Effector memory CD8-positive, alpha-beta T cell (primary cell): Measurements from ENCODE around the gene LYZL1.
"Not testable (repeated sequence)": the region's sequence is repeated elsewhere in the genome, so short reads cannot be mapped to it uniquely, and the experiment has no call there.

Experiments used
- ATAC-seq: fragments of 150-1000 bp; cut with Tn5 transposase; replicated peaks from 2 replicates; pipeline ENCODE4 v1.10.0; 2021; ENCODE audit warnings: mild to moderate bottlenecking, moderate library complexity
- DNase-seq, 3 experiments: peaks; one replicate each; pipeline ENCODE4 v3.0.0; 2021
- H3K27ac Mint-ChIP-seq, 2 donors: one replicate each; pipeline ENCODE4 v1.8.0; 2022; ENCODE audit warnings: mild to moderate bottlenecking in 2 of 2, mixed read lengths in 2 of 2, moderate library complexity in 2 of 2
- H3K27me3 Mint-ChIP-seq, 2 donors: one replicate each; pipeline ENCODE4 v1.8.0; 2022; ENCODE audit warnings: mixed read lengths in 2 of 2
- H3K36me3 Mint-ChIP-seq: one replicate; pipeline ENCODE4 v1.8.0; 2022; ENCODE audit warnings: mild to moderate bottlenecking, moderate library complexity, mixed read lengths; ENCODE audit not compliant: insufficient read depth
- H3K4me1 Mint-ChIP-seq, 2 donors: one replicate each; pipeline ENCODE4 v1.8.0; 2022; ENCODE audit warnings: low read depth in 2 of 2, mixed read lengths in 2 of 2
- H3K4me3 Mint-ChIP-seq, 2 donors: one replicate each; pipeline ENCODE4 v1.8.0; 2022; ENCODE audit warnings: mild to moderate bottlenecking in 2 of 2, mixed read lengths in 2 of 2, moderate library complexity in 2 of 2
- H3K9me3 Mint-ChIP-seq, 2 donors: one replicate each; pipeline ENCODE4 v1.8.0; 2022; ENCODE audit warnings: mixed read lengths in 2 of 2
- total RNA-seq, 9 experiments: gene quantifications; one replicate each; lab custom pipeline; 2026; lab: John Stamatoyannopoulos, UW

The LYZL1 gene
- total RNA-seq, result 0 reads per million in 9 experiments

DNA sequence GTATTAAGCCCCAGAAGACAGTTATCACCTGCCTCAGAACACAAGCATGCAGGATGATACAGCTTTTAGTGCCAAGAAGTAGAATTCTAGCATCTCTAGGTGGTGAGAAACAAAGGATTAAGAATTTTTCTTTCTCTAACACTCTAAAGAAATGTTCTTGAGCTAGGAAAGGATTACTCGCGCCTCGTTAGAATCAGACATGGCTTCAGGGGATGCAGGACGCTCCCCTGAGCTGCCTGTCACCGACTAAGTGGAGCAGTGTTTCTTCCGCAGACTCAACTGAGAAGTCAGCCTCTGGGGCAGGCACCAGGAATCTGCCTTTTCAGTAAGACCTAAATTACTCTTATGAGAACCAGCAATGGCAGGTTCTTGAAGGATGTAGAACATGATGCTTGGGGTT lies at the start of gene LYZL1:
Gene LYZL1, plus strand, starts transcription at position 165 of the 400 bp plus-strand sequence. CDS start 2,798 bp downstream, outside the sequence.
- H3K27me3 Mint-ChIP-seq, result peaks cover 44 to 61% of the 10 kb centered on the region in 2 donors
- DNase-seq, H3K27ac Mint-ChIP-seq, H3K4me3 Mint-ChIP-seq, H3K9me3 Mint-ChIP-seq, H3K4me1 Mint-ChIP-seq, H3K36me3 Mint-ChIP-seq, ATAC-seq: not testable (repeated sequence)

GRCh38 chr10:29239569-29240472 lies 49.0 kb upstream of the LYZL1 start:
- no peak for ATAC-seq
- H3K4me3 Mint-ChIP-seq, result no peak overlapping the region
- no peak overlapping the region for H3K27ac Mint-ChIP-seq
- H3K9me3 Mint-ChIP-seq, result peaks cover 0 to 3% of the 10 kb centered on the region in 2 donors
- no peaks in the 10 kb centered on the region for H3K36me3 Mint-ChIP-seq
- H3K4me1 Mint-ChIP-seq, result no peaks in the 10 kb centered on the region
- DNase-seq, result no peak
- H3K27me3 Mint-ChIP-seq, result peaks cover 7 to 26% of the 10 kb centered on the region in 2 donors

DNA sequence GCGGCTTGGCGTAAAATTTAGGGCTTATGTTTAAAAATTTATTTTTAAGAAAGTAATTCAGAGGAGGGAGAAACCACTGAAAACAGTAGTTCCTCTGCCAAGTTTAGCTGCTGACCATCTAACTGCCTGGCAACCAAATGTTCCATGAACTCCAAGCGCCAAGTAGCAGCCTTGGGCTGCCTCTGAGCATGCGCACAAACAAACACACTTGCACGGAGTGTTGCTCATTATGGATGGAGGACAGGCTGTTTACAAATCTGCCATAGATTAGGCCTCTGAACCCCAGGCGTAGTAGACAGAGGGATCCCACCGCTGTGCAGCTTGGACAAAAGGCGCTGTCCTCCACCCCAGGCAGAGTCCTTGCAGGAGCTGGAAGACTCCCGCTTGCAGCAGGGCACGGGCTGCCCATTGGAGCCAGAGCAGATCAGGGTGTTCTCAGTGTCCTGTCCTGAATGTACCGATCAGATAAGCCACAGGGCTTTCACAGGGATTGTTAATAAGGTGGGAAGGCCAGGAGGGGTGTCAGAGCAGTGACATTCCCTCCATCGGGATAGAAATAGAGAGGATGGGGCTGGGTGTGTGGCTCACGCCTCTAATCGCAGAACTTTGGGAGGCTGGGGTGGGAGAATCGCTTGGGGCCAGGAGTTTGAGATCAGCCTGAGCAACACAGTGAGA lies 47.7 kb upstream of the LYZL1 start:
- DNase-seq (no peak), ATAC-seq (no peak)
- H3K27me3 Mint-ChIP-seq, result peaks cover 10 to 32% of the 10 kb centered on the region in 2 donors
- H3K36me3 Mint-ChIP-seq, result no peaks in the 10 kb centered on the region
- H3K27ac Mint-ChIP-seq, result no peak overlapping the region
- no peaks in the 10 kb centered on the region for H3K4me1 Mint-ChIP-seq
- H3K9me3 Mint-ChIP-seq, result peaks cover 0 to 6% of the 10 kb centered on the region in 2 donors
- H3K4me3 Mint-ChIP-seq, result no peak overlapping the region

GRCh38 chr10:29241925-29242324 lies 46.9 kb upstream of the LYZL1 start:
- H3K27me3 Mint-ChIP-seq, result peaks cover 10 to 32% of the 10 kb centered on the region in 2 donors
- H3K9me3 Mint-ChIP-seq, result peaks cover 0 to 6% of the 10 kb centered on the region in 2 donors
- no peak overlapping the region for H3K4me3 Mint-ChIP-seq
- no peaks in the 10 kb centered on the region for H3K4me1 Mint-ChIP-seq
- H3K36me3 Mint-ChIP-seq, result no peaks in the 10 kb centered on the region
- H3K27ac Mint-ChIP-seq, result no peak overlapping the region
- no peak for ATAC-seq
- no peak for DNase-seq

- no peaks in the 10 kb centered on the region for H3K36me3 Mint-ChIP-seq
- H3K4me3 Mint-ChIP-seq, result no peak overlapping the region
- H3K9me3 Mint-ChIP-seq, result peaks cover 0 to 6% of the 10 kb centered on the region in 2 donors
- H3K27ac Mint-ChIP-seq, result no peak overlapping the region
- DNase-seq (no peak), ATAC-seq (no peak)
- peaks cover 10 to 32% of the 10 kb centered on the region in 2 donors for H3K27me3 Mint-ChIP-seq
- H3K4me1 Mint-ChIP-seq, result no peaks in the 10 kb centered on the region
These were observed 45.8 kb upstream of the LYZL1 start for GRCh38 chr10:29243066-29243465.

- DNase-seq (no peak), ATAC-seq (no peak)
- H3K36me3 Mint-ChIP-seq, result no peaks in the 10 kb centered on the region
- H3K9me3 Mint-ChIP-seq, result peaks cover 0 to 6% of the 10 kb centered on the region in 2 donors
- no peaks in the 10 kb centered on the region for H3K4me1 Mint-ChIP-seq
- H3K4me3 Mint-ChIP-seq, result no peak overlapping the region
- peaks cover 10 to 32% of the 10 kb centered on the region in 2 donors for H3K27me3 Mint-ChIP-seq
- H3K27ac Mint-ChIP-seq, result no peak overlapping the region
These were observed 45.1 kb upstream of the LYZL1 start for GRCh38 chr10:29243750-29244149.

DNA sequence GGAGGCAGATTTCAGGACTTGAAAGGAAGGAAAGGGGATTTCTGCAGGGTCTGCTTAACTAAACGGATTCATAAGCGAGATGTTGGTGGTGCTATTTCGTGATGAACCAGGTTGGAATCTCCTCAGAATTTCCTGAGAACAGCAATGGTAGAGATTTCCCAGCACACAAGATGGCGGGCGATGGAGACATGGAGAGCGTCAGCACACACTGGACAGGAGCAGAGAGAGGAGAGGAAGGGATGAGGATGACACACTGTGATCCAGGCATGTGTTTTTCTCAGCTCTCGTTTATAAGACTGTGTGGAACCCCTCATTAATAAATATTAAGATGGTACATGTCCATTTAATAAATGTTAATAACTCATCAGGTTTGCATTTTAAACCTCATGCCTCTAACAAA lies 43.9 kb upstream of the LYZL1 start:
- H3K27ac Mint-ChIP-seq, result no peak overlapping the region
- DNase-seq (no peak), ATAC-seq (no peak)
- peaks cover 0 to 6% of the 10 kb centered on the region in 2 donors for H3K9me3 Mint-ChIP-seq
- H3K4me1 Mint-ChIP-seq, result no peaks in the 10 kb centered on the region
- H3K4me3 Mint-ChIP-seq, result no peak overlapping the region
- no peaks in the 10 kb centered on the region for H3K36me3 Mint-ChIP-seq
- peaks cover 10 to 24% of the 10 kb centered on the region in 2 donors for H3K27me3 Mint-ChIP-seq

- no peaks in the 10 kb centered on the region for H3K36me3 Mint-ChIP-seq
- H3K9me3 Mint-ChIP-seq, result peaks cover 0 to 6% of the 10 kb centered on the region in 2 donors
- no peak for DNase-seq
- peaks cover 10 to 25% of the 10 kb centered on the region in 2 donors for H3K27me3 Mint-ChIP-seq
- no peak for ATAC-seq
- no peaks in the 10 kb centered on the region for H3K4me1 Mint-ChIP-seq
- H3K27ac Mint-ChIP-seq, result no peak overlapping the region
- no peak overlapping the region for H3K4me3 Mint-ChIP-seq
These were observed 43.4 kb upstream of the LYZL1 start for GRCh38 chr10:29245476-29245875.

GRCh38 chr10:29246449-29246848 lies 42.4 kb upstream of the LYZL1 start:
- Mint-ChIP-seq H3K27ac (no peak overlapping the region), H3K4me1 (no peaks in the 10 kb centered on the region), H3K36me3 (no peaks in the 10 kb centered on the region), H3K4me3 (no peak overlapping the region), H3K27me3 (peaks cover 5 to 23% of the 10 kb centered on the region in 2 donors), H3K9me3 (peaks cover 0 to 6% of the 10 kb centered on the region in 2 donors)
- no peak for DNase-seq
- ATAC-seq, result no peak

DNA sequence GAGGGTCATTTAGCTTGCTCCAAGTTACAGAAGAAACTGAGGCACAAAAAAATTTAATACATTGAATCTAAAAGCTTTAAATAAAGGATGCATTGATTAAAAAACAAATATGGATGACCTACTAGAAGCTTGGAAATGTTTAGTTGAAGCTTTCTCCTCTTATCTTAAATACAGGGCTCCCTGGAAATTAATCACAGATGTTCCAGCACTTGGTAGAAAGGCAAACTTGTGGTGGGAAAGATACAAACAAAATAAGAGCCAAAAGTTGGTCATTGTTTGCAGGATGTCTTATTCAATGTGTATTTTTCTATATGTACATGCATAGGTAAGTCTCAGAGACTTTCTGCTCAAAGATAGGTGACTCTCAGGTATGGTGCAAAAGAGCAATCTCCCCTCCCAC lies 40.7 kb upstream of the LYZL1 start:
- peaks cover 11 to 28% of the 10 kb centered on the region in 2 donors for H3K27me3 Mint-ChIP-seq
- peaks cover 0 to 6% of the 10 kb centered on the region in 2 donors for H3K9me3 Mint-ChIP-seq
- no peak overlapping the region for H3K4me3 Mint-ChIP-seq
- no peak for ATAC-seq
- no peaks in the 10 kb centered on the region for H3K36me3 Mint-ChIP-seq
- no peaks in the 10 kb centered on the region for H3K4me1 Mint-ChIP-seq
- no peak overlapping the region for H3K27ac Mint-ChIP-seq
- no peak for DNase-seq

DNA sequence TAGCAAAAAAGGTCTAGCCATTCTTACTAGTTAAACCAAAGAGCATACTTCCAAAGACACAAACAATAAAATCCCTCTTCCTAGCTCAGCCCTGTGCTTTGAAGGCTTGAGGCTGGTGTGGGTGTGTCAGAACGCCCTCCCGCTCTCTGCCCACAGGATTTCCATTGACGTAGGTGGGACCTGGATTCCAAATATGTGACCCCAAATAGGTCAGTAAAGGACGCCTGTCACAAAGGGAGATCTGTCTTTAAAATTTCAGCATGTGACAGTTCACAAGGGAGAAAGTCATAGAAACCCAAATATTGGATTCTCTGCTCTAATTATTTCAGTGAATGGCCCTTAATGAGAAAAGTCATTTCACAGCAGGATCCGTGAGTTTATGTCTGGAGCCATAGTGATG lies 39.9 kb upstream of the LYZL1 start:
- ATAC-seq, result no peak
- H3K27me3 Mint-ChIP-seq, result peaks cover 15 to 34% of the 10 kb centered on the region in 2 donors
- no peak for DNase-seq
- H3K4me1 Mint-ChIP-seq, result no peaks in the 10 kb centered on the region
- H3K27ac Mint-ChIP-seq, result no peak overlapping the region
- peaks cover 0 to 6% of the 10 kb centered on the region in 2 donors for H3K9me3 Mint-ChIP-seq
- no peak overlapping the region for H3K4me3 Mint-ChIP-seq
- no peaks in the 10 kb centered on the region for H3K36me3 Mint-ChIP-seq

- no peak overlapping the region for H3K4me3 Mint-ChIP-seq
- no peaks in the 10 kb centered on the region for H3K36me3 Mint-ChIP-seq
- H3K4me1 Mint-ChIP-seq, result no peaks in the 10 kb centered on the region
- no peak overlapping the region for H3K27ac Mint-ChIP-seq
- peaks cover 0 to under 1% of the 10 kb centered on the region in 2 donors for H3K9me3 Mint-ChIP-seq
- H3K27me3 Mint-ChIP-seq, result peaks cover 11 to 34% of the 10 kb centered on the region in 2 donors
- no peak for DNase-seq
- ATAC-seq, result no peak
These were observed 38.8 kb upstream of the LYZL1 start for GRCh38 chr10:29250066-29250465.

- Mint-ChIP-seq H3K4me1 (no peaks in the 10 kb centered on the region), H3K4me3 (no peak overlapping the region), H3K27ac (no peak overlapping the region), H3K9me3 (no peaks in the 10 kb centered on the region), H3K27me3 (peaks cover 10 to 50% of the 10 kb centered on the region in 2 donors), H3K36me3 (no peaks in the 10 kb centered on the region)
- ATAC-seq, result no peak
- no peak for DNase-seq
These were observed 35.8 kb upstream of the LYZL1 start for GRCh38 chr10:29252811-29253689.
